K562 (cell line): ENCODE results near the gene SPTBN4. TPM values are rescaled to one million over a fixed set of nuclear protein-coding genes. Genes with fewer than 3 reads are reported as not detected.

Experiments
- ARNT ChIP-seq, 2 experiments: fragments of 450-650 bp; IDR thresholded peaks; 2 replicates each; pipeline ENCODE4 v1.6.1; 2016; ENCODE audit warnings: mild to moderate bottlenecking in 1 of 2
- BCL6 ChIP-seq: fragments of 250-450 bp; sonication (Bioruptor Pico); IDR thresholded peaks from 2 replicates; pipeline ENCODE4 v1.4.0; 2020
- CHD4 ChIP-seq: fragments of 200-600 bp; sonication (generic); IDR thresholded peaks from 3 replicates; pipeline ENCODE4 v1.6.1; 2012; ENCODE audit warnings: low read depth, mild to moderate bottlenecking, mixed read lengths, low read length, inconsistent platforms; ENCODE audit not compliant: insufficient read depth, insufficient replicate concordance, poor library complexity, severe bottlenecking
- DMBX1 ChIP-seq: fragments of 250-450 bp; sonication (Bioruptor Pico); IDR thresholded peaks from 2 replicates; pipeline ENCODE4 v1.8.0; 2022; ENCODE audit warnings: inconsistent platforms, mild to moderate bottlenecking, moderate library complexity, borderline replicate concordance
- KLF13 ChIP-seq: fragments of 450-650 bp; IDR thresholded peaks from 2 replicates; pipeline ENCODE4 v1.6.1; 2016; ENCODE audit warnings: missing genetic modification characterization, low read depth, mild to moderate bottlenecking, missing compliant biosample characterization, moderate library complexity, borderline replicate concordance
- LCOR ChIP-seq: sonication (generic); formaldehyde crosslinking; IDR thresholded peaks from 2 replicates; pipeline ENCODE4 v1.8.0; 2022; ENCODE audit warnings: mild to moderate bottlenecking, missing genetic modification reagents
- PHB ChIP-seq: fragments of 250-450 bp; sonication (Bioruptor Pico); IDR thresholded peaks from 2 replicates; pipeline ENCODE4 v1.5.0; 2021
- PHF21A ChIP-seq: fragments of 450-650 bp; IDR thresholded peaks from 2 replicates; pipeline ENCODE4 v1.6.1; 2017; ENCODE audit warnings: low read depth, borderline replicate concordance
- RFX5 ChIP-seq: IDR thresholded peaks from 2 replicates; pipeline ENCODE4 v1.6.1; 2011; ENCODE audit warnings: low read depth, mild to moderate bottlenecking, improper control_type of control experiment, low read length
- SNIP1 ChIP-seq: fragments of 450-650 bp; IDR thresholded peaks from 2 replicates; pipeline ENCODE4 v1.7.1; 2017; ENCODE audit warnings: low read depth, mild to moderate bottlenecking
- THRAP3 ChIP-seq: fragments of 450-650 bp; IDR thresholded peaks from 2 replicates; pipeline ENCODE4 v1.6.1; 2016; ENCODE audit warnings: mild to moderate bottlenecking, inconsistent platforms, borderline replicate concordance
- ZBTB8A ChIP-seq: fragments of 450-650 bp; IDR thresholded peaks from 2 replicates; pipeline ENCODE4 v1.6.1; 2018; ENCODE audit warnings: mild to moderate bottlenecking, moderate library complexity; ENCODE audit not compliant: partially characterized antibody
- polyA plus RNA-seq, 8 experiments: library from polyadenylated mRNA; depleted of rRNA in 4 of 8; stranded (reverse) in 5 of 8; unstranded in 3 of 8; fragments of >200 nt; fragmentation: Nextera tagmentation in 2 of 8; fragmentation: Illumina TruSeq in 1 of 8; extraction: Ambion mirVana in 2 of 8; extraction: Trizol in 1 of 8; gene quantifications; 2 replicates each; pipeline versions ENCODE4 v1.2.1 to v1.2.3, GENCODE V29; 2011 to 2014; ENCODE audit warnings: inconsistent platforms in 1 of 8, missing spikeins in 1 of 8
- total RNA-seq, 7 experiments: library from RNA; depleted of rRNA in 6 of 7; stranded (reverse); fragments of >200 nt in 6 of 7; fragmentation: Illumina TruSeq in 2 of 7; extraction: Trizol in 2 of 7; gene quantifications; 2 replicates each; pipeline versions ENCODE4 v1.2.1 to v1.2.3, GENCODE V29; 2011 to 2021; ENCODE audit warnings: low replicate concordance in 1 of 7
- TF ChIP-seq, protein P1 (sequence below): conservative IDR thresholded peaks from 2 replicates; pipeline ENCODE4 v1.6.1; 2011; ENCODE audit warnings: low read depth, mild to moderate bottlenecking, low read length; ENCODE audit not compliant: control insufficient read depth
- TF ChIP-seq, protein P2 (sequence below), 2 experiments: IDR thresholded peaks; 2 replicates each; pipeline ENCODE4 v1.6.1; 2012; ENCODE audit warnings: improper control_type of control experiment in 2 of 2, low read depth in 2 of 2, low read length in 2 of 2, borderline replicate concordance in 1 of 2
- TF ChIP-seq, protein P3 (sequence below): fragments of 250-450 bp; sonication (Bioruptor Pico); IDR thresholded peaks from 2 replicates; pipeline ENCODE4 v1.4.0; 2020

SPTBN4 gene
- total and polyA plus RNA-seq, 9 of the 15 experiments (the other 6 are each of a cell fraction or from before 2014, with no cell fraction given): 0.01 to 1.5 (median 0.86) TPM

DNA sequence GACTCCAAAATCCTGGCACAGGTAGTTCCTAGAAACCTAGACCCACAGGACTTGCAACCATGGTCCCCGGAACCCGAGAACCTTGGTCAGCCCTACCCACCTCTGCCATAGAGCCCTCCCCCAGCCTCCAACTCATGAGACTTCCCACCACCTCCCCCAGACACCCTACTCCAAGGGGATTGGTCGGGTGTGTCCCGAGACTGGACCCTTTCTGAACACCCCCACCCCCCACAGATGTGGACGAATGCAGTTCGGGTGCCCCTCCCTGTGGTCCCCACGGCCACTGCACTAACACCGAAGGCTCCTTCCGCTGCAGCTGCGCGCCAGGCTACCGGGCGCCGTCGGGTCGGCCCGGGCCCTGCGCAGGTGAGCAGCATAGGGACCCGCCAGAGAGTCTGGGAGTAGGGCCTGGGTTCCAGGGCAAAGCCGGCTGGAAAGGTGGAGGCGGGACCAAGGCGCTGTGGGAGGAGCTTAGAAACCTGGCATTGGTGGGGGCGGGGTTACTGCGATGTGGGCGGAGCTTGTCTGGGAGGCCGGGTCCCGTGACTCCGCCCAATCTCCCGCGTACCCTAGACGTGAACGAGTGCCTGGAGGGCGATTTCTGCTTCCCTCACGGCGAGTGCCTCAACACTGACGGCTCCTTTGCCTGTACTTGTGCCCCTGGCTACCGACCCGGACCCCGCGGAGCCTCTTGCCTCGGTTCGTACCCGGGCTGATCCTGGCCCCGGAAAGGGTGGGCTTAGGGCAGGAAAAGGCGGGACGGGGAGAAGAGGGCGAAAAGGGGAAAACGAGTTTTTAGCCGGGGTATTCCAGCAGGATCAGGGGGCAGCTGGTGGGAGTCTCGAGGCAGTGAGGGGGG is 146.3 kb downstream of the SPTBN4 start (continued):
- TF ChIP-seq, protein P1, sequence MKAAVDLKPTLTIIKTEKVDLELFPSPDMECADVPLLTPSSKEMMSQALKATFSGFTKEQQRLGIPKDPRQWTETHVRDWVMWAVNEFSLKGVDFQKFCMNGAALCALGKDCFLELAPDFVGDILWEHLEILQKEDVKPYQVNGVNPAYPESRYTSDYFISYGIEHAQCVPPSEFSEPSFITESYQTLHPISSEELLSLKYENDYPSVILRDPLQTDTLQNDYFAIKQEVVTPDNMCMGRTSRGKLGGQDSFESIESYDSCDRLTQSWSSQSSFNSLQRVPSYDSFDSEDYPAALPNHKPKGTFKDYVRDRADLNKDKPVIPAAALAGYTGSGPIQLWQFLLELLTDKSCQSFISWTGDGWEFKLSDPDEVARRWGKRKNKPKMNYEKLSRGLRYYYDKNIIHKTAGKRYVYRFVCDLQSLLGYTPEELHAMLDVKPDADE: no peak
- TF ChIP-seq CHD4: peak; percentile 87
- no peak for TF ChIP-seq BCL6 (CRISPR knock-in tag)
- TF ChIP-seq ZBTB8A: no peak
- TF ChIP-seq, protein P2, sequence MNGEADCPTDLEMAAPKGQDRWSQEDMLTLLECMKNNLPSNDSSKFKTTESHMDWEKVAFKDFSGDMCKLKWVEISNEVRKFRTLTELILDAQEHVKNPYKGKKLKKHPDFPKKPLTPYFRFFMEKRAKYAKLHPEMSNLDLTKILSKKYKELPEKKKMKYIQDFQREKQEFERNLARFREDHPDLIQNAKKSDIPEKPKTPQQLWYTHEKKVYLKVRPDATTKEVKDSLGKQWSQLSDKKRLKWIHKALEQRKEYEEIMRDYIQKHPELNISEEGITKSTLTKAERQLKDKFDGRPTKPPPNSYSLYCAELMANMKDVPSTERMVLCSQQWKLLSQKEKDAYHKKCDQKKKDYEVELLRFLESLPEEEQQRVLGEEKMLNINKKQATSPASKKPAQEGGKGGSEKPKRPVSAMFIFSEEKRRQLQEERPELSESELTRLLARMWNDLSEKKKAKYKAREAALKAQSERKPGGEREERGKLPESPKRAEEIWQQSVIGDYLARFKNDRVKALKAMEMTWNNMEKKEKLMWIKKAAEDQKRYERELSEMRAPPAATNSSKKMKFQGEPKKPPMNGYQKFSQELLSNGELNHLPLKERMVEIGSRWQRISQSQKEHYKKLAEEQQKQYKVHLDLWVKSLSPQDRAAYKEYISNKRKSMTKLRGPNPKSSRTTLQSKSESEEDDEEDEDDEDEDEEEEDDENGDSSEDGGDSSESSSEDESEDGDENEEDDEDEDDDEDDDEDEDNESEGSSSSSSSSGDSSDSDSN (IDR thresholded peaks at IDR 0.05; ENCODE audit: borderline replicate concordance in 1 of 2, low read depth in 2 of 2, low read length in 2 of 2): no peak
- TF ChIP-seq SNIP1: no peak
- no peak for TF ChIP-seq PHF21A
- TF ChIP-seq, protein P3, sequence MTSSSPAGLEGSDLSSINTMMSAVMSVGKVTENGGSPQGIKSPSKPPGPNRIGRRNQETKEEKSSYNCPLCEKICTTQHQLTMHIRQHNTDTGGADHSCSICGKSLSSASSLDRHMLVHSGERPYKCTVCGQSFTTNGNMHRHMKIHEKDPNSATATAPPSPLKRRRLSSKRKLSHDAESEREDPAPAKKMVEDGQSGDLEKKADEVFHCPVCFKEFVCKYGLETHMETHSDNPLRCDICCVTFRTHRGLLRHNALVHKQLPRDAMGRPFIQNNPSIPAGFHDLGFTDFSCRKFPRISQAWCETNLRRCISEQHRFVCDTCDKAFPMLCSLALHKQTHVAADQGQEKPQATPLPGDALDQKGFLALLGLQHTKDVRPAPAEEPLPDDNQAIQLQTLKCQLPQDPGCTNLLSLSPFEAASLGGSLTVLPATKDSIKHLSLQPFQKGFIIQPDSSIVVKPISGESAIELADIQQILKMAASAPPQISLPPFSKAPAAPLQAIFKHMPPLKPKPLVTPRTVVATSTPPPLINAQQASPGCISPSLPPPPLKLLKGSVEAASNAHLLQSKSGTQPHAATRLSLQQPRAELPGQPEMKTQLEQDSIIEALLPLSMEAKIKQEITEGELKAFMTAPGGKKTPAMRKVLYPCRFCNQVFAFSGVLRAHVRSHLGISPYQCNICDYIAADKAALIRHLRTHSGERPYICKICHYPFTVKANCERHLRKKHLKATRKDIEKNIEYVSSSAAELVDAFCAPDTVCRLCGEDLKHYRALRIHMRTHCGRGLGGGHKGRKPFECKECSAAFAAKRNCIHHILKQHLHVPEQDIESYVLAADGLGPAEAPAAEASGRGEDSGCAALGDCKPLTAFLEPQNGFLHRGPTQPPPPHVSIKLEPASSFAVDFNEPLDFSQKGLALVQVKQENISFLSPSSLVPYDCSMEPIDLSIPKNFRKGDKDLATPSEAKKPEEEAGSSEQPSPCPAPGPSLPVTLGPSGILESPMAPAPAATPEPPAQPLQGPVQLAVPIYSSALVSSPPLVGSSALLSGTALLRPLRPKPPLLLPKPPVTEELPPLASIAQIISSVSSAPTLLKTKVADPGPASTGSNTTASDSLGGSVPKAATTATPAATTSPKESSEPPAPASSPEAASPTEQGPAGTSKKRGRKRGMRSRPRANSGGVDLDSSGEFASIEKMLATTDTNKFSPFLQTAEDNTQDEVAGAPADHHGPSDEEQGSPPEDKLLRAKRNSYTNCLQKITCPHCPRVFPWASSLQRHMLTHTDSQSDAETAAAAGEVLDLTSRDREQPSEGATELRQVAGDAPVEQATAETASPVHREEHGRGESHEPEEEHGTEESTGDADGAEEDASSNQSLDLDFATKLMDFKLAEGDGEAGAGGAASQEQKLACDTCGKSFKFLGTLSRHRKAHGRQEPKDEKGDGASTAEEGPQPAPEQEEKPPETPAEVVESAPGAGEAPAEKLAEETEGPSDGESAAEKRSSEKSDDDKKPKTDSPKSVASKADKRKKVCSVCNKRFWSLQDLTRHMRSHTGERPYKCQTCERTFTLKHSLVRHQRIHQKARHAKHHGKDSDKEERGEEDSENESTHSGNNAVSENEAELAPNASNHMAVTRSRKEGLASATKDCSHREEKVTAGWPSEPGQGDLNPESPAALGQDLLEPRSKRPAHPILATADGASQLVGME (CRISPR knock-in tag): no peak
- 0 out of 2 replicates have a peak, but pooled peaks have one; percentile 57 for TF ChIP-seq LCOR
- TF ChIP-seq RFX5: no peak
- no peak for TF ChIP-seq DMBX1 (CRISPR knock-in tag)
- TF ChIP-seq THRAP3: no peak
- peak; percentile 23 to 73; a peak in 2 of 4 replicates for TF ChIP-seq ARNT (IDR thresholded peaks at IDR 0.05)
- no peak for TF ChIP-seq PHB (CRISPR knock-in tag)
- TF ChIP-seq KLF13 (tag): no peak
